ENCODE measurements around the gene GUK1.

Gene GUK1

GRCh38 chr1:228102791-228103620 lies 37.1 kb upstream of the GUK1 start, which contains the start of gene C1orf35:
Gene C1orf35 (minus strand): TSS chr1:228103325. CDS start chr1:228103227, 98 bp downstream.
- peak within 1 kb of the TSS in 1 of 2 experiments; percentile 39 for H3K14ac ChIP-seq (ENCODE audit: low read length in 2 of 2)
- under 1% methylated on average over 88 of the region's 104 CpGs for whole genome bisulfite sequencing
- DNase-seq = peak; percentile 90
- peaks cover 19% of the 10 kb centered on the region for H3K79me1 ChIP-seq (replicated peaks; ENCODE audit: low read length, poor library complexity, severe bottlenecking)
- H3K9me3 ChIP-seq (ENCODE audit: control insufficient read depth, low read length) = no peaks in the 10 kb centered on the region
- H3K18ac ChIP-seq (ENCODE audit: low read depth in 1 of 2, low read length in 2 of 2) = peak within 1 kb of the TSS; percentile 74 to 86
- peak within 1 kb of the TSS; percentile 88 for H3K4me2 ChIP-seq (ENCODE audit: low read length, poor library complexity, severe bottlenecking)
- no peak within 1 kb of the TSS for H2AK5ac ChIP-seq (ENCODE audit: low read length, severe bottlenecking)
- H2BK120ac ChIP-seq (ENCODE audit: low read depth, low read length) = no peak within 1 kb of the TSS
- H3K23ac ChIP-seq (ENCODE audit: low read length in 2 of 2) = peak within 1 kb of the TSS in 1 of 2 experiments; percentile 90
- H3K9ac ChIP-seq (ENCODE audit: low read length) = peak within 1 kb of the TSS; percentile 86
- H3K36me3 ChIP-seq (ENCODE audit: control insufficient read depth in 1 of 2, insufficient read depth in 2 of 2, low read depth in 1 of 2, low read length in 2 of 2) = peaks cover 59 to 69% of the 10 kb centered on the region in 2 experiments
- H3K27ac ChIP-seq (ENCODE audit: low read length, poor library complexity, severe bottlenecking) = no peak within 1 kb of the TSS
- peak within 1 kb of the TSS; percentile 73 for H2BK15ac ChIP-seq (ENCODE audit: low read depth, poor library complexity, severe bottlenecking)
- no peaks in the 10 kb centered on the region for H3K27me3 ChIP-seq (ENCODE audit: control insufficient read depth in 1 of 2, insufficient read depth in 1 of 2, low read length in 2 of 2)
- peak within 1 kb of the TSS; percentile 65 for H2AFZ ChIP-seq (ENCODE audit: low read depth, low read length)
- H2BK12ac ChIP-seq (ENCODE audit: low read length in 2 of 2) = no peak within 1 kb of the TSS
- H3K4me3 ChIP-seq (ENCODE audit: insufficient read depth in 1 of 2, low read depth in 1 of 2, low read length in 2 of 2) = peak within 1 kb of the TSS; percentile 88 to 92
- H4K91ac ChIP-seq (ENCODE audit: low read length) = peak within 1 kb of the TSS; percentile 85
- H3K4ac ChIP-seq (ENCODE audit: low read depth in 1 of 2, low read length in 2 of 2) = peak within 1 kb of the TSS in 1 of 2 experiments; percentile 71
- H2BK5ac ChIP-seq (ENCODE audit: low read depth, low read length, poor library complexity, severe bottlenecking) = no peak within 1 kb of the TSS
- H4K8ac ChIP-seq (ENCODE audit: low read length) = peak within 1 kb of the TSS; percentile 87
- peaks cover 27% of the 10 kb centered on the region for H3K4me1 ChIP-seq (ENCODE audit: control insufficient read depth, insufficient read depth, low read depth, low read length)

GRCh38 chr1:228104526-228105269 lies 35.4 kb upstream of the GUK1 start:
- no peak for DNase-seq
- no peak overlapping the region for H2BK5ac ChIP-seq (ENCODE audit: low read depth, low read length, poor library complexity, severe bottlenecking)
- no peak overlapping the region for H3K27ac ChIP-seq (ENCODE audit: low read length, poor library complexity, severe bottlenecking)
- no peak overlapping the region for H2BK120ac ChIP-seq (ENCODE audit: low read depth, low read length)
- H4K8ac ChIP-seq (ENCODE audit: low read length) = no peak overlapping the region
- H3K4me2 ChIP-seq (ENCODE audit: low read length, poor library complexity, severe bottlenecking) = no peak overlapping the region
- no peak overlapping the region for H4K91ac ChIP-seq (ENCODE audit: low read length)
- peaks cover 34% of the 10 kb centered on the region for H3K4me1 ChIP-seq (ENCODE audit: control insufficient read depth, insufficient read depth, low read depth, low read length)
- H2AFZ ChIP-seq (ENCODE audit: low read depth, low read length) = no peak overlapping the region
- H3K4ac ChIP-seq (ENCODE audit: low read depth in 1 of 2, low read length in 2 of 2) = no peak overlapping the region
- H2AK5ac ChIP-seq (ENCODE audit: low read length, severe bottlenecking) = no peak overlapping the region
- no peak overlapping the region for H3K14ac ChIP-seq (ENCODE audit: low read length in 2 of 2)
- H2BK15ac ChIP-seq (ENCODE audit: low read depth, poor library complexity, severe bottlenecking) = no peak overlapping the region
- peaks cover 30% of the 10 kb centered on the region for H3K79me1 ChIP-seq (replicated peaks; ENCODE audit: low read length, poor library complexity, severe bottlenecking)
- H3K23ac ChIP-seq (ENCODE audit: low read length in 2 of 2) = no peak overlapping the region
- H3K36me3 ChIP-seq (ENCODE audit: control insufficient read depth in 1 of 2, insufficient read depth in 2 of 2, low read depth in 1 of 2, low read length in 2 of 2) = peaks cover 42 to 53% of the 10 kb centered on the region in 2 experiments
- peak overlapping the region in 1 of 2 experiments; percentile 92 for H3K4me3 ChIP-seq (ENCODE audit: insufficient read depth in 1 of 2, low read depth in 1 of 2, low read length in 2 of 2)
- H3K27me3 ChIP-seq (ENCODE audit: control insufficient read depth in 1 of 2, insufficient read depth in 1 of 2, low read length in 2 of 2) = no peaks in the 10 kb centered on the region
- 92% methylated on average over 7 of the region's 7 CpGs for WGBS
- H2BK12ac ChIP-seq (ENCODE audit: low read length in 2 of 2) = no peak overlapping the region
- H3K18ac ChIP-seq (ENCODE audit: low read depth in 1 of 2, low read length in 2 of 2) = no peak overlapping the region
- peak overlapping the region; percentile 86 for H3K9ac ChIP-seq (ENCODE audit: low read length)
- H3K9me3 ChIP-seq (ENCODE audit: control insufficient read depth, low read length) = no peaks in the 10 kb centered on the region

- H2BK15ac ChIP-seq (ENCODE audit: low read depth, poor library complexity, severe bottlenecking) = no peak overlapping the region
- no peak for DNase-seq
- no peak overlapping the region for H3K9ac ChIP-seq (ENCODE audit: low read length)
- 90% methylated on average over 9 of the region's 9 CpGs for WGBS
- H3K4ac ChIP-seq (ENCODE audit: low read depth in 1 of 2, low read length in 2 of 2) = no peak overlapping the region
- H2BK5ac ChIP-seq (ENCODE audit: low read depth, low read length, poor library complexity, severe bottlenecking) = no peak overlapping the region
- no peak overlapping the region for H2AK5ac ChIP-seq (ENCODE audit: low read length, severe bottlenecking)
- H3K27me3 ChIP-seq (ENCODE audit: control insufficient read depth in 1 of 2, insufficient read depth in 1 of 2, low read length in 2 of 2) = no peaks in the 10 kb centered on the region
- H3K4me1 ChIP-seq (ENCODE audit: control insufficient read depth, insufficient read depth, low read depth, low read length) = peaks cover 39% of the 10 kb centered on the region
- H4K91ac ChIP-seq (ENCODE audit: low read length) = no peak overlapping the region
- H3K9me3 ChIP-seq (ENCODE audit: control insufficient read depth, low read length) = no peaks in the 10 kb centered on the region
- no peak overlapping the region for H3K14ac ChIP-seq (ENCODE audit: low read length in 2 of 2)
- H3K36me3 ChIP-seq (ENCODE audit: control insufficient read depth in 1 of 2, insufficient read depth in 2 of 2, low read depth in 1 of 2, low read length in 2 of 2) = peaks cover 35 to 46% of the 10 kb centered on the region in 2 experiments
- no peak overlapping the region for H3K4me2 ChIP-seq (ENCODE audit: low read length, poor library complexity, severe bottlenecking)
- H4K8ac ChIP-seq (ENCODE audit: low read length) = no peak overlapping the region
- H2AFZ ChIP-seq (ENCODE audit: low read depth, low read length) = no peak overlapping the region
- no peak overlapping the region for H2BK120ac ChIP-seq (ENCODE audit: low read depth, low read length)
- H3K79me1 ChIP-seq (replicated peaks; ENCODE audit: low read length, poor library complexity, severe bottlenecking) = peaks cover 31% of the 10 kb centered on the region
- no peak overlapping the region for H2BK12ac ChIP-seq (ENCODE audit: low read length in 2 of 2)
- no peak overlapping the region for H3K27ac ChIP-seq (ENCODE audit: low read length, poor library complexity, severe bottlenecking)
- H3K23ac ChIP-seq (ENCODE audit: low read length in 2 of 2) = no peak overlapping the region
- H3K18ac ChIP-seq (ENCODE audit: low read depth in 1 of 2, low read length in 2 of 2) = no peak overlapping the region
- H3K4me3 ChIP-seq (ENCODE audit: insufficient read depth in 1 of 2, low read depth in 1 of 2, low read length in 2 of 2) = no peak overlapping the region
Measured at GRCh38 chr1:228105270-228105995, 34.6 kb upstream of the GUK1 start.
